ENCODE data around the gene PHF19. TPM values are rescaled to one million over a fixed set of nuclear protein-coding genes. Genes with fewer than 3 reads are reported as not detected.

Gene PHF19
- polyA plus RNA-seq, 1 of the 3 experiments (the other 2 are of a cell fraction), result 33.4 TPM

GRCh38 chr9:120917929-120918762 is 41.2 kb upstream of the PHF19 start:
- no peaks in the 10 kb centered on the region for H4K20me1 ChIP-seq (ENCODE audit: insufficient read depth)
- no peaks in the 10 kb centered on the region for H3K79me2 ChIP-seq (ENCODE audit: insufficient read depth)
- DNase-seq, result no peak
- no peaks in the 10 kb centered on the region for H3K36me3 ChIP-seq (replicated peaks in 1 of 2; ENCODE audit: control insufficient read depth in 1 of 2, insufficient read depth in 2 of 2, low read length in 1 of 2)
- peaks cover 30 to 77% of the 10 kb centered on the region in 2 experiments for H3K4me1 ChIP-seq (ENCODE audit: control insufficient read depth in 1 of 2, insufficient read depth in 2 of 2, low read depth in 1 of 2, low read length in 1 of 2)
- H3K27me3 ChIP-seq (ENCODE audit: insufficient read depth), result no peaks in the 10 kb centered on the region
- H3K9ac ChIP-seq, result no peak overlapping the region
- 98% methylated on average over 4 of the region's 4 CpGs for WGBS (ENCODE audit: low lambda C conversion rate)
- H3K27ac ChIP-seq (ENCODE audit: low read depth in 2 of 2, low read length in 1 of 2), result no peak overlapping the region
- no peak overlapping the region for H3K4me3 ChIP-seq (ENCODE audit: low read depth in 2 of 2, low read length in 1 of 2)
- POLR2A ChIA-PET, result no interaction called here
- no peaks in the 10 kb centered on the region for H3K9me3 ChIP-seq
- H3F3A ChIP-seq (replicated peaks; ENCODE audit: insufficient read depth), result peaks cover 5% of the 10 kb centered on the region
- CTCF ChIA-PET, result interaction anchor here (1.0 to 1.6 kb wide), 3 partner anchors 16 to 21 kb away, joined by 3 to 9 read pairs (median 4); no protein-coding TSS in a partner anchor
- H3K9me2 ChIP-seq, result no peaks in the 10 kb centered on the region
- no peak overlapping the region for H2AFZ ChIP-seq (ENCODE audit: low read depth)
- H3K4me2 ChIP-seq, result no peak overlapping the region
- TF ChIP-seq REST (IDR thresholded peaks at IDR 0.05; ENCODE audit: low read depth, low read length), result no peak
- no peak for TF ChIP-seq PBX3 (IDR thresholded peaks at IDR 0.05)
- no peak for TF ChIP-seq FOXM1 (IDR thresholded peaks at IDR 0.05; ENCODE audit: low read depth)
- TF ChIP-seq CTCF (IDR thresholded peaks at IDR 0.05), result no peak
- no peak for TF ChIP-seq RAD21 (IDR thresholded peaks at IDR 0.05; ENCODE audit: low read length)
